ENCODE measurements around the gene LGALS7.
"Not testable (repeated sequence)": the region's sequence is repeated elsewhere in the genome, so short reads cannot be mapped to it uniquely, and the experiment has no call there.

The LGALS7 gene

GRCh38 chr19:38781058-38781457 is 7.7 kb upstream of the LGALS7 start:
- DNase-seq (ENCODE audit: low read depth) = no peak
- no peak overlapping the region for H3K4me3 ChIP-seq (ENCODE audit: low read depth, low read length)

GRCh38 chr19:38780443-38780842 is 7.1 kb upstream of the LGALS7 start:
- no peak for DNase-seq (ENCODE audit: low read depth)
- H3K4me3 ChIP-seq (ENCODE audit: low read depth, low read length) = no peak overlapping the region

- DNase-seq (ENCODE audit: low read depth) = no peak
- H3K4me3 ChIP-seq (ENCODE audit: low read depth, low read length) = no peak overlapping the region
Observed at GRCh38 chr19:38778733-38779132, 5.4 kb upstream of the LGALS7 start.

- no peak for DNase-seq (ENCODE audit: low read depth)
- no peak overlapping the region for H3K4me3 ChIP-seq (ENCODE audit: low read depth, low read length)
Observed at GRCh38 chr19:38774181-38774950, 1.0 kb upstream of the LGALS7 start.

GRCh38 chr19:38771569-38771968 is 1.7 kb downstream of the LGALS7 start:
- H3K4me3 ChIP-seq (ENCODE audit: low read depth, low read length); DNase-seq (ENCODE audit: low read depth): not testable (repeated sequence)

- DNase-seq (ENCODE audit: low read depth); H3K4me3 ChIP-seq (ENCODE audit: low read depth, low read length): not testable (repeated sequence)
Observed at GRCh38 chr19:38770949-38771275, 2.4 kb downstream of the LGALS7 start.

- not testable (repeated sequence) for DNase-seq (ENCODE audit: low read depth)
- H3K4me3 ChIP-seq (ENCODE audit: low read depth, low read length) = peak overlapping the region; percentile 18
Observed at GRCh38 chr19:38770228-38770948, 2.9 kb downstream of the LGALS7 start.

GRCh38 chr19:38769635-38770211 is 3.6 kb downstream of the LGALS7 start:
- peak overlapping the region; percentile 18 for H3K4me3 ChIP-seq (ENCODE audit: low read depth, low read length)
- no peak for DNase-seq (ENCODE audit: low read depth)

- no peak for DNase-seq (ENCODE audit: low read depth)
- no peak overlapping the region for H3K4me3 ChIP-seq (ENCODE audit: low read depth, low read length)
Observed at GRCh38 chr19:38766276-38767047, 6.9 kb downstream of the LGALS7 start.

- no peak for DNase-seq (ENCODE audit: low read depth)
- H3K4me3 ChIP-seq (ENCODE audit: low read depth, low read length) = no peak overlapping the region
Observed at GRCh38 chr19:38765214-38765613, 8.1 kb downstream of the LGALS7 start.

GRCh38 chr19:38763795-38764220 is 9.5 kb downstream of the LGALS7 start:
- DNase-seq (ENCODE audit: low read depth) = no peak
- no peak overlapping the region for H3K4me3 ChIP-seq (ENCODE audit: low read depth, low read length)

GRCh38 chr19:38761884-38762389 is 11.4 kb downstream of the LGALS7 start:
- DNase-seq (ENCODE audit: low read depth); H3K4me3 ChIP-seq (ENCODE audit: low read depth, low read length): not testable (repeated sequence)

- not testable (repeated sequence) for H3K4me3 ChIP-seq (ENCODE audit: low read depth, low read length); DNase-seq (ENCODE audit: low read depth)
Observed at GRCh38 chr19:38760805-38761517, 12.4 kb downstream of the LGALS7 start.

- no peak overlapping the region for H3K4me3 ChIP-seq (ENCODE audit: low read depth, low read length)
- DNase-seq (ENCODE audit: low read depth) = no peak
Observed at GRCh38 chr19:38759590-38760003, 13.7 kb downstream of the LGALS7 start.

GRCh38 chr19:38754196-38754595 is 19.1 kb downstream of the LGALS7 start:
- DNase-seq (ENCODE audit: low read depth); H3K4me3 ChIP-seq (ENCODE audit: low read depth, low read length): not testable (repeated sequence)

- DNase-seq (ENCODE audit: low read depth); H3K4me3 ChIP-seq (ENCODE audit: low read depth, low read length): not testable (repeated sequence)
Observed at GRCh38 chr19:38753783-38754182, 19.5 kb downstream of the LGALS7 start.

- H3K4me3 ChIP-seq (ENCODE audit: low read depth, low read length) = no peak overlapping the region
- DNase-seq (ENCODE audit: low read depth) = no peak
Observed at GRCh38 chr19:38745316-38745715, 28.0 kb downstream of the LGALS7 start.

GRCh38 chr19:38744874-38745273 is 28.4 kb downstream of the LGALS7 start:
- no peak overlapping the region for H3K4me3 ChIP-seq (ENCODE audit: low read depth, low read length)

GRCh38 chr19:38744298-38744681 is 29.0 kb downstream of the LGALS7 start, which contains the start of gene CAPN12:
TSS of gene CAPN12 (minus strand) at chr19:38744474. CDS start at chr19:38744165, 309 bp downstream.
- H3K4me3 ChIP-seq (ENCODE audit: low read depth, low read length) = no peak within 1 kb of the TSS

More at GRCh38 chr19:38744874-38745273, 28.4 kb downstream of the LGALS7 start:
- DNase-seq (ENCODE audit: low read depth) = no peak

More at GRCh38 chr19:38744298-38744681, 29.0 kb downstream of the LGALS7 start, which contains the start of gene CAPN12:
- no peak for DNase-seq (ENCODE audit: low read depth)
